GM12878 (cell line): ENCODE measurements around the gene GPR137B. TPM values are rescaled to one million over a fixed set of nuclear protein-coding genes. Genes with fewer than 3 reads are reported as not detected.

ENCODE experiments used
- ATAC-seq: fragments of 200-7000 bp; cut with Tn5 transposase; 3 replicates; pipeline ENCODE4 v1.9.1; 2020; ENCODE audit warnings: mild to moderate bottlenecking, moderate library complexity
- BruUV-seq: library from RNA; stranded (reverse); fragments of 400-500 nt; replicated peaks from 2 replicates; lab custom pipeline; 2021; lab: Mats Ljungman, UMichigan
- CTCF ChIA-PET: fragments of 300-600 bp; sonication (Branson Sonifier 250); formaldehyde crosslinking; extraction: SDS; loops from one replicate; lab custom pipeline; 2021; ENCODE audit warnings: inconsistent platforms; lab: Yijun Ruan, JAX
- POLR2A ChIA-PET: fragments of 350-600 bp; formaldehyde crosslinking; extraction: SDS; loops from one replicate; lab custom pipeline; 2021; ENCODE audit warnings: inconsistent platforms; lab: Charles Lee
- RAD21 ChIA-PET: fragments of 300-600 bp; sonication (Branson Sonifier 250); formaldehyde crosslinking; loops from one replicate; lab custom pipeline; 2023; ENCODE audit warnings: antibody characterized with exemption; ENCODE audit not compliant: unreplicated experiment; lab: Charles Lee
- SMC1A ChIA-PET: fragments of 300-600 bp; sonication (Branson Sonifier 250); formaldehyde crosslinking; loops from one replicate; lab custom pipeline; 2023; ENCODE audit not compliant: unreplicated experiment, uncharacterized antibody; lab: Charles Lee
- DNase-seq: peaks from one replicate; pipeline ENCODE4 v3.0.0-alpha.2; 2011; ENCODE audit warnings: low read depth, low spot score
- FAIRE-seq: peaks from 3 replicates; lab custom pipeline; 2011; peaks lifted over from hg19 to GRCh38; lab: Jason Lieb, UNC
- H2AFZ ChIP-seq: 2 replicates; pipeline ENCODE4 v1.6.0; 2011; ENCODE audit warnings: low read depth, low read length, control low read depth; ENCODE audit not compliant: control insufficient read depth
- H3K27ac ChIP-seq: 2 replicates; pipeline ENCODE4 v1.5.1; 2011; ENCODE audit warnings: control low read depth; ENCODE audit not compliant: control insufficient read depth, insufficient read depth
- H3K27me3 ChIP-seq, 2 experiments: replicated peaks in 1 of 2; 2 replicates each; pipeline versions ENCODE4 v1.6.0 to v1.6.1; 2011; ENCODE audit warnings: low read length in 1 of 2; ENCODE audit not compliant: control insufficient read depth in 2 of 2, insufficient read depth in 2 of 2
- H3K36me3 ChIP-seq, 2 experiments: 2 replicates each; pipeline ENCODE4 v1.5.1; 2011; ENCODE audit warnings: low read length in 1 of 2; ENCODE audit not compliant: control insufficient read depth in 2 of 2, insufficient read depth in 2 of 2
- H3K4me1 ChIP-seq: 2 replicates; pipeline ENCODE4 v1.6.1; 2011; ENCODE audit warnings: mild to moderate bottlenecking, low read length, moderate library complexity, mixed read lengths; ENCODE audit not compliant: control insufficient read depth, insufficient read depth
- H3K4me2 ChIP-seq: 2 replicates; pipeline ENCODE4 v1.6.0; 2011; ENCODE audit warnings: control low read depth; ENCODE audit not compliant: control insufficient read depth, insufficient read depth
- H3K4me3 ChIP-seq: fragments of 200-600 bp; sonication (generic); 2 replicates; pipeline ENCODE4 v1.5.1; 2016
- H3K79me2 ChIP-seq: 2 replicates; pipeline ENCODE4 v1.6.0; 2011; ENCODE audit warnings: low read length; ENCODE audit not compliant: control insufficient read depth, insufficient read depth
- H3K9ac ChIP-seq: 2 replicates; pipeline ENCODE4 v1.8.0; 2011; ENCODE audit warnings: low read length, control low read depth, mixed read lengths; ENCODE audit not compliant: control insufficient read depth, insufficient read depth
- H3K9me3 ChIP-seq: replicated peaks from 3 replicates; pipeline ENCODE4 v1.5.1; 2011; ENCODE audit warnings: mild to moderate bottlenecking, low read length; ENCODE audit not compliant: control insufficient read depth, insufficient read depth
- H4K20me1 ChIP-seq: 2 replicates; pipeline ENCODE4 v1.6.0; 2011; ENCODE audit not compliant: control insufficient read depth, insufficient read depth
- CHD4 ChIP-seq: fragments of 200-600 bp; sonication (generic); IDR thresholded peaks from 2 replicates; pipeline ENCODE4 v1.6.1; 2016; ENCODE audit warnings: mild to moderate bottlenecking
- ETV6 ChIP-seq, 2 experiments: fragments of 450-650 bp in 1 of 2; IDR thresholded peaks in 1 of 2; conservative IDR thresholded peaks in 1 of 2; 2 replicates each; pipeline ENCODE4 v1.6.1; 2014; ENCODE audit warnings: antibody characterized with exemption in 1 of 2, borderline replicate concordance in 1 of 2, low read depth in 1 of 2, mild to moderate bottlenecking in 1 of 2, moderate library complexity in 1 of 2
- HSF1 ChIP-seq: fragments of 150-350 bp; IDR thresholded peaks from 2 replicates; pipeline ENCODE4 v1.6.1; 2014; ENCODE audit warnings: mild to moderate bottlenecking, low read depth, low read length
- NBN ChIP-seq: fragments of 450-650 bp; IDR thresholded peaks from 2 replicates; pipeline ENCODE4 v1.6.1; 2016
- NR2F1 ChIP-seq: fragments of 450-650 bp; conservative IDR thresholded peaks from 2 replicates; pipeline ENCODE4 v1.6.1; 2017; ENCODE audit warnings: mild to moderate bottlenecking
- POLR2AphosphoS2 ChIP-seq: IDR thresholded peaks from 2 replicates; pipeline ENCODE4 v1.6.1; 2011; ENCODE audit warnings: low read depth, mild to moderate bottlenecking, low read length, improper control_type of control experiment, moderate library complexity
- POU2F2 ChIP-seq: IDR thresholded peaks from 3 replicates; pipeline ENCODE4 v1.6.1; 2011; ENCODE audit warnings: low read depth, mild to moderate bottlenecking, low read length, borderline replicate concordance
- RAD51 ChIP-seq: fragments of 450-650 bp; IDR thresholded peaks from 2 replicates; pipeline ENCODE4 v1.6.1; 2016; ENCODE audit warnings: moderate library complexity, mild to moderate bottlenecking, inconsistent platforms
- RBBP5 ChIP-seq: fragments of 200-600 bp; sonication (generic); conservative IDR thresholded peaks from 2 replicates; pipeline ENCODE4 v1.6.1; 2016
- RUNX3 ChIP-seq: IDR thresholded peaks from 2 replicates; pipeline ENCODE4 v1.6.1; 2012; ENCODE audit warnings: low read length, inconsistent platforms
- SPI1 ChIP-seq: IDR thresholded peaks from 2 replicates; pipeline ENCODE4 v1.6.1; 2011; ENCODE audit warnings: low read depth, mild to moderate bottlenecking, low read length, moderate library complexity, borderline replicate concordance; ENCODE audit not compliant: insufficient read depth
- TBL1XR1 ChIP-seq: IDR thresholded peaks from 2 replicates; pipeline ENCODE4 v1.6.1; 2012; ENCODE audit warnings: low read depth, low read length, improper control_type of control experiment
- TCF3 ChIP-seq: IDR thresholded peaks from 2 replicates; pipeline ENCODE4 v1.6.1; 2012; ENCODE audit warnings: low read depth, mild to moderate bottlenecking, low read length, borderline replicate concordance; ENCODE audit not compliant: insufficient read depth
- ZZZ3 ChIP-seq: IDR thresholded peaks from 2 replicates; pipeline ENCODE4 v1.6.1; 2011; ENCODE audit warnings: low read depth; ENCODE audit not compliant: control insufficient read depth, insufficient read length
- WGBS: methylation state at CpG from one replicate; pipeline ENCODE4 v1.1.6; 2016; ENCODE audit warnings: low lambda C conversion rate; ENCODE audit not compliant: insufficient replicate concordance, insufficient coverage; ENCODE audit errors: missing lambda C conversion rate; 5-methylcytosine and 5-hydroxymethylcytosine counted together
- in situ Hi-C: fragments of 300-500 bp; cut with MboI; formaldehyde crosslinking; loops from 9 replicates; pipeline ENCODE4 v1.14.3; 2018; ENCODE audit warnings: mixed read lengths
- intact Hi-C: fragments of 100-400 bp; cut with micrococcal nuclease; formaldehyde crosslinking; loops from one replicate; pipeline ENCODE4 v1.14.2; 2022; ENCODE audit not compliant: unreplicated experiment
- polyA plus RNA-seq, 11 experiments: library from polyadenylated mRNA; depleted of rRNA in 4 of 11; unstranded in 6 of 11; stranded (reverse) in 5 of 11; fragments of >200 nt; fragmentation: Nextera tagmentation in 4 of 11; fragmentation: Illumina TruSeq in 1 of 11; extraction: Ambion mirVana in 4 of 11; extraction: Trizol in 1 of 11; gene quantifications; 1 replicate in 1 of 11; 2 replicates in 10 of 11; pipeline versions ENCODE4 v1.2.1 to v1.2.3, GENCODE V29; 2011 to 2016; ENCODE audit warnings: inconsistent platforms in 2 of 11, missing spikeins in 2 of 11, low read depth in 1 of 11
- total RNA-seq, 4 experiments: library from RNA; depleted of rRNA in 3 of 4; stranded (reverse); fragments of >200 nt in 3 of 4; fragmentation: Illumina TruSeq in 1 of 4; extraction: Trizol in 1 of 4; gene quantifications; 2 replicates each; pipeline versions ENCODE4 v1.2.1 to v1.2.3, GENCODE V29; 2013 to 2021
- TF ChIP-seq, protein P1 (sequence below): fragments of 450-650 bp; formaldehyde crosslinking; IDR thresholded peaks from 2 replicates; pipeline ENCODE4 v1.4.0; 2022; ENCODE audit warnings: mild to moderate bottlenecking, moderate library complexity
- TF ChIP-seq, protein P2 (sequence below): IDR thresholded peaks from 2 replicates; pipeline ENCODE4 v1.6.1; 2011; ENCODE audit warnings: mild to moderate bottlenecking, low read depth, low read length, moderate library complexity; ENCODE audit not compliant: insufficient replicate concordance

GPR137B gene
- total and polyA plus RNA-seq, 10 of the 15 experiments (the other 5 are each of a cell fraction or from before 2014, with no cell fraction given) = 5.4 to 20.8 (median 12.5) TPM

GRCh38 chr1:236161230-236161629, 18.9 kb downstream of the GPR137B start:
- POLR2A ChIA-PET = interaction anchor here (0.6 to 5.7 kb wide), 4 partner anchors 37 to 721 kb away, joined by 3 to 40 read pairs (median 4); partner anchors contain the start of genes ERO1B and MTR
- TF ChIP-seq NBN (peak; percentile 94), POLR2AphosphoS2 (no peak), ZZZ3 (no peak), TBL1XR1 (no peak), RBBP5 (no peak), TCF3 (no peak), CHD4 (no peak), NR2F1 (no peak; the same call in 1 of the 2 replicates), POU2F2 (peak; percentile 20; the same call in 1 of the 3 replicates), ETV6 (conservative IDR thresholded peaks at IDR 0.05 in 1 of 2, IDR thresholded peaks at IDR 0.05 in 1 of 2; ENCODE audit: borderline replicate concordance in 1 of 2, low read depth in 1 of 2) (no peak), HSF1 (no peak), RAD51 (no peak), RUNX3 (0 out of 2 replicates have a peak, but pooled peaks have one; percentile 5), SPI1 (no peak)
- TF ChIP-seq, protein P1, sequence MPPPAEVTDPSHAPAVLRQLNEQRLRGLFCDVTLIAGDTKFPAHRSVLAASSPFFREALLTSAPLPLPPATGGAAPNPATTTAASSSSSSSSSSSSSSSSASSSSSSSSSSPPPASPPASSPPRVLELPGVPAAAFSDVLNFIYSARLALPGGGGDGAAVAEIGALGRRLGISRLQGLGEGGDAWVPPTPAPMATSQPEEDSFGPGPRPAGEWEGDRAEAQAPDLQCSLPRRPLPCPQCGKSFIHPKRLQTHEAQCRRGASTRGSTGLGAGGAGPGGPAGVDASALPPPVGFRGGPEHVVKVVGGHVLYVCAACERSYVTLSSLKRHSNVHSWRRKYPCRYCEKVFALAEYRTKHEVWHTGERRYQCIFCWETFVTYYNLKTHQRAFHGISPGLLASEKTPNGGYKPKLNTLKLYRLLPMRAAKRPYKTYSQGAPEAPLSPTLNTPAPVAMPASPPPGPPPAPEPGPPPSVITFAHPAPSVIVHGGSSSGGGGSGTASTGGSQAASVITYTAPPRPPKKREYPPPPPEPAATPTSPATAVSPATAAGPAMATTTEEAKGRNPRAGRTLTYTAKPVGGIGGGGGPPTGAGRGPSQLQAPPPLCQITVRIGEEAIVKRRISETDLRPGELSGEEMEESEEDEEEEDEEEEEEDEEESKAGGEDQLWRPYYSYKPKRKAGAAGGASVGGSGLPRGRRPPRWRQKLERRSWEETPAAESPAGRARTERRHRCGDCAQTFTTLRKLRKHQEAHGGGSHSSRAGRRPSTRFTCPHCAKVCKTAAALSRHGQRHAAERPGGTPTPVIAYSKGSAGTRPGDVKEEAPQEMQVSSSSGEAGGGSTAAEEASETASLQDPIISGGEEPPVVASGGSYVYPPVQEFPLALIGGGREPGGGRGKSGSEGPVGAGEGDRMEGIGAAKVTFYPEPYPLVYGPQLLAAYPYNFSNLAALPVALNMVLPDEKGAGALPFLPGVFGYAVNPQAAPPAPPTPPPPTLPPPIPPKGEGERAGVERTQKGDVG (CRISPR knock-in tag) = no peak; the same call in 1 of the 2 replicates
- TF ChIP-seq, protein P2, sequence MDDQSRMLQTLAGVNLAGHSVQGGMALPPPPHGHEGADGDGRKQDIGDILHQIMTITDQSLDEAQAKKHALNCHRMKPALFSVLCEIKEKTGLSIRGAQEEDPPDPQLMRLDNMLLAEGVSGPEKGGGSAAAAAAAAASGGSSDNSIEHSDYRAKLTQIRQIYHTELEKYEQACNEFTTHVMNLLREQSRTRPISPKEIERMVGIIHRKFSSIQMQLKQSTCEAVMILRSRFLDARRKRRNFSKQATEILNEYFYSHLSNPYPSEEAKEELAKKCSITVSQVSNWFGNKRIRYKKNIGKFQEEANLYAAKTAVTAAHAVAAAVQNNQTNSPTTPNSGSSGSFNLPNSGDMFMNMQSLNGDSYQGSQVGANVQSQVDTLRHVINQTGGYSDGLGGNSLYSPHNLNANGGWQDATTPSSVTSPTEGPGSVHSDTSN = no peak

More at GRCh38 chr1:236161230-236161629, 18.9 kb downstream of the GPR137B start:
- Histone ChIP-seq H3K36me3 (peaks cover 0 to 5% of the 10 kb centered on the region in 2 experiments; a peak in 2 of 4 replicates), H3K9me3 (peaks cover 29% of the 10 kb centered on the region; the same call in 2 of the 3 replicates), H3K27me3 (no peaks in the 10 kb centered on the region), H3K4me3 (no peak overlapping the region), H4K20me1 (no peaks in the 10 kb centered on the region), H3K27ac (peak overlapping the region; percentile 99), H2AFZ (no peak overlapping the region), H3K9ac (0 out of 2 replicates have a peak overlapping the region, but pooled peaks have one; percentile 73), H3K4me2 (peak overlapping the region; percentile 90), H3K79me2 (peaks cover 36% of the 10 kb centered on the region), H3K4me1 (peaks cover 61% of the 10 kb centered on the region)
- in situ Hi-C loops = no loop called here
- CTCF ChIA-PET = interaction anchor here (6.6 kb wide), 1 partner anchor 16 kb away, joined by 56 read pairs; the partner anchor contains the start of gene GPR137B
- intact Hi-C loops = loop anchor here (2.0 kb wide), 1 partner anchor 162 kb away; no protein-coding TSS in a partner anchor
- no peak for ATAC-seq
- SMC1A ChIA-PET = interaction anchor here (0.7 to 7.6 kb wide), 5 partner anchors 10 to 123 kb away, joined by 3 to 95 read pairs (median 4); partner anchors contain the start of gene GPR137B
- 80% methylated on average over 9 of the region's 9 CpGs for WGBS
- DNase-seq = no peak
- no peak for FAIRE-seq
- RAD21 ChIA-PET = interaction anchor here (1.0 to 7.7 kb wide), 4 partner anchors 16 to 123 kb away, joined by 3 to 121 read pairs (median 11); partner anchors contain the start of genes ERO1B and GPR137B
- no TSS peak for BruUV-seq
